Pancreas (tissue), 10 donors: ENCODE results near the gene DDX42. TPM values are rescaled to one million over a fixed set of nuclear protein-coding genes. Genes with fewer than 3 reads are reported as not detected.
"Not testable (repeated sequence)": the region's sequence is repeated elsewhere in the genome, so short reads cannot be mapped to it uniquely, and the experiment has no call there.

Source experiments
- ATAC-seq, 4 donors: fragments of 200-7000 bp; cut with Tn5 transposase; one replicate each; pipeline versions ENCODE4 v1.8.0 to v1.9.1; 2020; ENCODE audit warnings: mild to moderate bottlenecking in 4 of 4, moderate library complexity in 4 of 4
- DNase-seq, 6 donors: peaks; one replicate each; pipeline ENCODE4 v3.0.0-alpha.2; 2020
- FAIRE-seq: peaks from 2 replicates; lab custom pipeline; 2012; peaks lifted over from hg19 to GRCh38; lab: Jason Lieb, UNC
- H3K27ac ChIP-seq, 4 donors: fragments of 200-600 bp; sonication (generic); 1 replicate in 3 of 4; 2 replicates in 1 of 4; pipeline versions ENCODE4 v1.5.0 to v1.8.0; 2020
- H3K27me3 ChIP-seq, 4 donors: fragments of 200-600 bp; one replicate each; pipeline ENCODE4 v1.8.0; 2021
- H3K36me3 ChIP-seq, 3 donors: fragments of 200-600 bp; sonication (generic) in 1 of 3; one replicate each; pipeline versions ENCODE4 v1.5.0 to v1.8.0; 2020 to 2021
- H3K4me1 ChIP-seq, 3 donors: fragments of 200-600 bp; one replicate each; pipeline ENCODE4 v1.8.0; 2021
- H3K4me3 ChIP-seq, 4 donors: fragments of 200-600 bp; sonication (generic) in 2 of 4; one replicate each; pipeline versions ENCODE4 v1.5.0 to v1.8.0; 2020 to 2021
- H3K9me3 ChIP-seq, 4 donors: fragments of 200-600 bp; one replicate each; pipeline ENCODE4 v1.8.0; 2021
- WGBS, 2 donors: extraction: QIAGEN DNeasy Blood & Tissue Kit; methylation state at CpG; one replicate each; pipeline ENCODE4 v1.1.7; 2013; 5-methylcytosine and 5-hydroxymethylcytosine counted together
- intact Hi-C, 3 donors: fragments of 100-400 bp; cut with DNase I; formaldehyde crosslinking; loops; one replicate each; pipeline versions ENCODE4 v1.11.1 to v1.14.2; 2022
- polyA plus RNA-seq, 2 donors: library from polyadenylated mRNA; stranded (reverse); fragments of 200-250 nt; gene quantifications; one replicate each; pipeline ENCODE4 v1.2.3, GENCODE V29; 2013
- total RNA-seq, 6 donors: library from RNA; stranded (reverse); fragmentation: NEBNext Ultra II Directional in 4 of 6; extraction: Animal tissue kit (Norgen Biotek cat#: 25700) in 4 of 6; gene quantifications; one replicate each; pipeline versions ENCODE4 v1.2.1 to v1.2.4, GENCODE V29; 2021 to 2023
- TF ChIP-seq, protein P1 (sequence below), 4 donors: fragments of 200-600 bp; sonication (generic) in 3 of 4; IDR thresholded peaks; one replicate each; pipeline versions ENCODE4 v1.5.0 to v1.8.0; 2021; ENCODE audit warnings: antibody characterized with exemption in 4 of 4
- donor health status: healthy with polysubstance abuse.
- donor health status: DM: no; HTN: no; CAD: no; lungs with moderate emphysema.
- donor health status: DM: no; HTN: no; CAD: no.
- donor health status: control.
- donor health status: control.
- donor health status: Bipolar disorder and iron deficiency.
- donor health status: DM: yes; HTN: yes; CAD: no.
- donor health status: DM: no; HTN: no; CAD: no.
- donor health status: DM: no; HTN: no; CAD: no.
- donor health status: DM: yes; HTN: yes; CAD: no.

DDX42 gene
- total and polyA plus RNA-seq, 8 donors: 52.6 to 90.4 (median 75.3) TPM

DNA sequence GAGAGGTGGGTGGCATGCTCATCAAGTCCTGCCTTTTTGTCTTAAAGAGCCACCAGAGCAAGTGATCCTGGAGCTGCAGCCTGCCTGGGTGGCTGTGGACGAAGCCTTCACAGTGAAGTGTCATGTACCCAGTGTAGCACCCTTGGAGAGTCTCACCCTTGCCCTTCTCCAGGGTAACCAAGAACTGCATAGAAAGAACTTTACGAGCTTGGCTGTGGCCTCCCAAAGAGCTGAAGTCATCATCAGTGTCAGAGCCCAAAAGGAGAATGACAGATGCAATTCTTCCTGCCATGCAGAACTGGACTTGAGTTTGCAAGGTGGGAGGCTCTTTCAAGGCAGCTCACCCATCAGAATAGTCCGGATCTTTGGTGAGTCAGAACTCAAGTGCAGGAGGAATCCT is 85.3 kb downstream of the DDX42 start:
- Histone ChIP-seq H3K27ac (no peak overlapping the region), H3K27me3 (no peaks in the 10 kb centered on the region), H3K4me3 (no peak overlapping the region), H3K4me1 (no peaks in the 10 kb centered on the region), H3K36me3 (no peaks in the 10 kb centered on the region), H3K9me3 (no peaks in the 10 kb centered on the region)
- no peak for ATAC-seq
- intact Hi-C loops: no loop called here
- DNase-seq: no peak
- FAIRE-seq: no peak
- TF ChIP-seq, protein P1, sequence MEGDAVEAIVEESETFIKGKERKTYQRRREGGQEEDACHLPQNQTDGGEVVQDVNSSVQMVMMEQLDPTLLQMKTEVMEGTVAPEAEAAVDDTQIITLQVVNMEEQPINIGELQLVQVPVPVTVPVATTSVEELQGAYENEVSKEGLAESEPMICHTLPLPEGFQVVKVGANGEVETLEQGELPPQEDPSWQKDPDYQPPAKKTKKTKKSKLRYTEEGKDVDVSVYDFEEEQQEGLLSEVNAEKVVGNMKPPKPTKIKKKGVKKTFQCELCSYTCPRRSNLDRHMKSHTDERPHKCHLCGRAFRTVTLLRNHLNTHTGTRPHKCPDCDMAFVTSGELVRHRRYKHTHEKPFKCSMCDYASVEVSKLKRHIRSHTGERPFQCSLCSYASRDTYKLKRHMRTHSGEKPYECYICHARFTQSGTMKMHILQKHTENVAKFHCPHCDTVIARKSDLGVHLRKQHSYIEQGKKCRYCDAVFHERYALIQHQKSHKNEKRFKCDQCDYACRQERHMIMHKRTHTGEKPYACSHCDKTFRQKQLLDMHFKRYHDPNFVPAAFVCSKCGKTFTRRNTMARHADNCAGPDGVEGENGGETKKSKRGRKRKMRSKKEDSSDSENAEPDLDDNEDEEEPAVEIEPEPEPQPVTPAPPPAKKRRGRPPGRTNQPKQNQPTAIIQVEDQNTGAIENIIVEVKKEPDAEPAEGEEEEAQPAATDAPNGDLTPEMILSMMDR (IDR thresholded peaks at IDR 0.05): no peak
- 56 to 84% methylated on average over 3 of the region's 3 CpGs for WGBS, 2 donors

- FAIRE-seq, H3K4me1 ChIP-seq, H3K4me3 ChIP-seq, H3K27ac ChIP-seq, H3K36me3 ChIP-seq, intact Hi-C loops, DNase-seq, H3K27me3 ChIP-seq, H3K9me3 ChIP-seq: not testable (repeated sequence)
- 69 to 78% methylated on average over 7 of the region's 7 CpGs for WGBS, 2 donors
- ATAC-seq: peak in 2 of 4 donors; percentile 39 to 46
Observed at GRCh38 chr17:63866625-63867024, 92.7 kb downstream of the DDX42 start.

Other genes with a start within 250 kb of the DDX42 start
- 10 to 100 TPM; 21.8 to 39.2 (median 25.6) TPM for gene DCAF7, start 223.7 kb upstream of the DDX42 start, total RNA-seq
- 10 to 100 TPM in 1 of 2 donors, 1 to 10 TPM in 1; 7.1 to 14.1 TPM for gene DCAF7, start 223.7 kb upstream of the DDX42 start, polyA plus RNA-seq
- gene TACO1, start 173.3 kb upstream of the DDX42 start, total RNA-seq: 10 to 100 TPM in 1 of 6 donors, 1 to 10 TPM in 5; 5.6 to 10.5 (median 7.6) TPM
- gene TACO1, start 173.3 kb upstream of the DDX42 start, polyA plus RNA-seq: 10 to 100 TPM in 1 of 2 donors, 1 to 10 TPM in 1; 9.5 to 11.6 TPM
- 10 to 100 TPM in 3 of 6 donors, 1 to 10 TPM in 3; 8.4 to 21.9 (median 9.9) TPM for gene MAP3K3, start 151.8 kb upstream of the DDX42 start, total RNA-seq
- gene MAP3K3, start 151.8 kb upstream of the DDX42 start, polyA plus RNA-seq: 10 to 100 TPM; 13.4 to 16.9 TPM
- 10 to 100 TPM in 1 of 6 donors, 1 to 10 TPM in 5; 1.4 to 15.9 (median 4.7) TPM for gene LIMD2, start 74.0 kb upstream of the DDX42 start, total RNA-seq
- 10 to 100 TPM; 10.9 to 16.6 TPM for gene LIMD2, start 74.0 kb upstream of the DDX42 start, polyA plus RNA-seq
- gene STRADA, start 32.4 kb upstream of the DDX42 start, total RNA-seq: 10 to 100 TPM in 5 of 6 donors, 1 to 10 TPM in 1; 8.3 to 15.4 (median 12.1) TPM
- gene STRADA, start 32.4 kb upstream of the DDX42 start, polyA plus RNA-seq: 10 to 100 TPM; 18.3 to 26.7 TPM
- gene CCDC47, start 573 bp upstream of the DDX42 start, total RNA-seq: 10 to 100 TPM; 33.2 to 60.3 (median 51.5) TPM
- gene CCDC47, start 573 bp upstream of the DDX42 start, polyA plus RNA-seq: 10 to 100 TPM; 10.8 to 31.4 TPM
- gene PSMC5, start 53.3 kb downstream of the DDX42 start, total RNA-seq: 10 to 100 TPM; 36.5 to 61.1 (median 53.0) TPM
- gene PSMC5, start 53.3 kb downstream of the DDX42 start, polyA plus RNA-seq: 100 to 1,000 TPM; 109 to 154 TPM
- gene FTSJ3, start 53.5 kb downstream of the DDX42 start, total RNA-seq: 10 to 100 TPM in 5 of 6 donors, 1 to 10 TPM in 1; 8.6 to 23.0 (median 12.8) TPM
- 10 to 100 TPM; 20.4 to 24.0 TPM for gene FTSJ3, start 53.5 kb downstream of the DDX42 start, polyA plus RNA-seq
- gene SMARCD2, start 68.5 kb downstream of the DDX42 start, total RNA-seq: 10 to 100 TPM; 37.6 to 57.3 (median 47.2) TPM
- 10 to 100 TPM; 38.8 to 51.2 TPM for gene SMARCD2, start 68.5 kb downstream of the DDX42 start, polyA plus RNA-seq
- not detected for gene CSH2, start 99.5 kb downstream of the DDX42 start, total RNA-seq
- not detected for gene CSH2, start 99.5 kb downstream of the DDX42 start, polyA plus RNA-seq
- gene GH2, start 107.8 kb downstream of the DDX42 start, total RNA-seq: not detected
- gene GH2, start 107.8 kb downstream of the DDX42 start, polyA plus RNA-seq: not detected
- not detected for gene CSH1, start 122.4 kb downstream of the DDX42 start, total RNA-seq
- gene CSH1, start 122.4 kb downstream of the DDX42 start, polyA plus RNA-seq: not detected
- gene CSHL1, start 137.1 kb downstream of the DDX42 start, total RNA-seq: not detected
- not detected for gene CSHL1, start 137.1 kb downstream of the DDX42 start, polyA plus RNA-seq
- gene GH1, start 144.7 kb downstream of the DDX42 start, total RNA-seq: not detected
- not detected for gene GH1, start 144.7 kb downstream of the DDX42 start, polyA plus RNA-seq
- gene CD79B, start 158.2 kb downstream of the DDX42 start, total RNA-seq: 1 to 10 TPM in 1 of 6 donors, under 1 TPM in 5; 0.20 to 1.2 (median 0.61) TPM
- 1 to 10 TPM; 1.1 to 1.2 TPM for gene CD79B, start 158.2 kb downstream of the DDX42 start, polyA plus RNA-seq
- under 1 TPM; 0.04 to 0.41 (median 0.23) TPM for gene SCN4A, start 198.7 kb downstream of the DDX42 start, total RNA-seq
- gene SCN4A, start 198.7 kb downstream of the DDX42 start, polyA plus RNA-seq: 1 to 10 TPM in 1 of 2 donors, under 1 TPM in 1; 0.23 to 1.7 TPM
- under 1 TPM in 4 of 6 donors, not detected in 2; 0.14 to 0.22 (median 0.20) TPM for gene PRR29, start 224.2 kb downstream of the DDX42 start, total RNA-seq
- under 1 TPM; 0.35 to 0.46 TPM for gene PRR29, start 224.2 kb downstream of the DDX42 start, polyA plus RNA-seq
- 10 to 100 TPM in 1 of 6 donors, 1 to 10 TPM in 5; 4.9 to 12.5 (median 6.6) TPM for gene ICAM2, start 246.5 kb downstream of the DDX42 start, total RNA-seq
- 10 to 100 TPM; 14.8 to 19.1 TPM for gene ICAM2, start 246.5 kb downstream of the DDX42 start, polyA plus RNA-seq